HK-2 (cell line): ENCODE measurements around the gene KLHL11.
"Not testable (repeated sequence)": the region's sequence is repeated elsewhere in the genome, so short reads cannot be mapped to it uniquely, and the experiment has no call there.

ENCODE experiments used
- DNase-seq: peaks from one replicate; pipeline ENCODE4 v3.0.0-alpha.2; 2018; ENCODE audit not compliant: unreplicated experiment

Gene KLHL11

DNA sequence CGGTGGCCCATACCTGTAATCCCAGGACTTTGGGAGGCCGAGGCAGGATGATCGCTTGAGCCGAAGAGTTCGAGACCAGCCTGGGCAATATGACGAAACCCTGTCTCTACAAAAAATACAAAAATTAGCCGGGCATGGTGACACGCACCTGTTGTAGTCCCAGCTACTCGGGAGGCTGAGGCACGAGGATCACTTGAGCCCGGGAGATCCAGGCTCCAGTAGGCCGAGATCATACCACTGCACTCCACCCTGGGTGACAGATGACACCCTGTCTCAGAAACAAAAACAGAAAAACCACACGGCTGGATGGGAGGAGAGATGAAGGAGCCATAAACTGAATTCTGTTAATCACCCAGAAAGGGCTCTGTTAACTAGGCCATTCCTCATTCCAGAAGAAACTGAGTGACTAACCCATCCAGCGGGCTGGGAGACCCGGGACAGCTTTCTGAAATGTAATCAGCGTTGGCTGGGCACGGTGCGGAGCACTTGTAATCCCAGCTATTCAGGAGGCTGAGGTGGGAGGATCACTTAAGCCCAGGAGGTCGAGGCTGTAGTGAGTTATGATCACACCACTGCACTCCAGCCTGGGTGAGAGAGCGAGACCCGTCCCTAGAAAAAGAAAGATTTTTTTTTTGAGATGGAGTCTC lies 28.6 kb downstream of the KLHL11 start:
- no peak for DNase-seq

- peak; percentile 71 for DNase-seq
Observed at GRCh38 chr17:41835800-41836549, 29.2 kb downstream of the KLHL11 start, which contains the start of gene NT5C3B. Gene NT5C3B (minus strand): TSS chr17:41836232. CDS start chr17:41836193, 39 bp downstream.

- DNase-seq: no peak
Observed at GRCh38 chr17:41835214-41835799, 29.9 kb downstream of the KLHL11 start.

DNA sequence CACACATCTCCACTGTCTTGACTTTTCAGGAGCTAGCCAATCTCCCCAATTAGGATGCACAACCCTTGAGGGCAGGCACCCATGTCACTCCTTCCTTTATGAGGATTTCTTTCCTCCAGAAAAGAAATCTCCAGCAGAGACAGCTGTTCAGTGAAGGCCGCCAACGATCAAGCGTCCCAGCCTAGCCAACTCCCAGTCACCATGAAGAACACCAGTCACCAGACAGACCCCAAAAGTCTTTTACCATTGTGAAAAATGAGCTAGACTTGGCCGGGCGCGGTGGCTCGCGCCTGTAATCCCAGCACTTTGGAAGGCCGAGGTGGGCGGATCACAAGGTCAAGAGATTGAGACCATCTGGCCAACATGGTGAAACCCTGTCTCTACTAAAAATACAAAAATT lies 35.3 kb downstream of the KLHL11 start:
- DNase-seq: not testable (repeated sequence)

DNA sequence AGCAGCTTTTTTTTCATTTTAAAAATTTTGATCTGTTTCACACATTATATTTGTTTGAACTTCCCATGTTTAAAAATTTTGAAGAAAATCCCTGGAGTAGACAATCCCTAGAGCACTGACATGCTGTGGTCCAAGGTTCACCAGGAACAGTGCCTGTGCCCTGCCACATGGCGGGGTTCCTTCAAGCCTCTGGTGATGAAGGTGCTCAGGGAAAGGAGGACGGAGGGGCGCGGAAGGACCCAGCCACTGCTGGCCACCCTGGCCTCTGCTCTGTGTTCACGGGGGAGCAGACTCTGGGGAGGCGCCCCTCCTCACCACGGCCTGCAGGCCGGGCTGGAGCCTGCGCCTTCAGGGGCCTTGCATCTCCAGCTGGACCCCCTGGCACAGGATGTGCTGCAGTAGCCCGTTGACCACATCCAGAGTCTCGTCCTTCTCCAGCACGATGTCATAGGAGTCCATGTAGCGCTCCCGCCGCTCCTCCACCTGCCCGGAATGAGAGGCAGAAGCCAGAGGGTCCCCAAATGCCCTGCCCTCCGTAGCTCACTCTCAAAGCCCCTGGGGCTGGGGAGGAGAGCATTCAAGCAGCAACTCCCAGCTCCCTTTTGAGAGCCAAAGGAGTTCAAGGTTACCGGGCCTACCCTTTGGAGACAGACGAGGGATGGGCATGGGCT lies 39.9 kb downstream of the KLHL11 start:
- no peak for DNase-seq

DNA sequence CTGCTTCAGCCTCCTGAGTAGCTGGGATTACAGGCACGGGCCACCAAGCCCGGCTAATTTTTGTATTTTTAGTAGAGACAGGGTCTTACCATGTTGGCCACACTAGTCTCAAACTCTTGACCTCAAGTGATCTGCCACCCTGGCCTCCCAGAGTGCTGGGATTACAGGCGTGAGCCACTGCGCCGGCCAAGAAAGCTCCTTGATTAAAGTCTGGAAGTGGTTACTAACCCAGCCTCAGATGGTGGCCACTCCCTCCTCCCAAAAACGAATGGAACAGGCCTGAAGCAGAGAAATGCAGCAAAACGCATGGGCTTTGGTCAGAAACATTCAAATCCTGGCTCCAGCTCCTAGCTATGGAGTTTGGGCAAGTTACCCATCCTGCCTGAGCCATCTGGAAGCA lies 41.1 kb downstream of the KLHL11 start:
- no peak for DNase-seq

DNA sequence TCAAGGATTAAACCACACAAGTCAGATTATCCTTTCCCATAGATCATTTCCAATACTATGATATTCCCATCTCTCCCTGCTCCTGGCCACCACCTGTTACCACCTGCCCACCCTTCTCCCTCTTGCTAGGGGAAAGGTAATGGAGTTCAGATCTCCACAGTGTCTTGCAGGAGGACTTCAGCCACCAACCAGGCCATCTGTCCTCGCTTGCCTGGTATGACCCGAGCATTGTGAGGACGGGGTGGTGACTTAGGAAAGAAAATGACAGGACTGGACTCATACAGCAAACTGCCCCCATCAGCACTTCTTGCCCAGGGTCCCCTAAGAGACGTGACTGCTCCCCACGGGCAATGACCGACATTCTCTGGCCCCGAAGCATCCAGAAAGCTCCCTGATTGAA lies 41.6 kb downstream of the KLHL11 start:
- no peak for DNase-seq

DNA sequence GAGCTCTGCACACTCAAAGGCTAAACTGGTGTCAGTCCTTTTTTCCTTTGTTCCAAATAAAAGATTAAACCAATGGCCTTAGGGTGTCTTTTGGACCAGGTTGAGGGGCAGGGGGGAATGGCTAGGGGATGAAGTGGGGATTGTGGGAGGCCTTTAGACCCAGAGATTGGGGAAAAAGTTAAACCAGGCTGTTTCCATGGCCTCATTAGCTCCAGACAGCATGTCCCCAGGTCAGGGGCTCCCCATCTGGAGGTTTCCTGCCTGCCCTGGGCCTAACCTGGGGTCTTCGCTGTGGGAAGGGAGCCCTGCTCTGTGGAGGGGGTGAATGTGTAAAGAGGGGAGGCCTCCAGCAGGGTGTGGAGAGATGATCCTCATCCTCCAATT lies 42.1 kb downstream of the KLHL11 start:
- no peak for DNase-seq

GRCh38 chr17:41822216-41823140 lies 42.7 kb downstream of the KLHL11 start:
- DNase-seq: no peak

DNA sequence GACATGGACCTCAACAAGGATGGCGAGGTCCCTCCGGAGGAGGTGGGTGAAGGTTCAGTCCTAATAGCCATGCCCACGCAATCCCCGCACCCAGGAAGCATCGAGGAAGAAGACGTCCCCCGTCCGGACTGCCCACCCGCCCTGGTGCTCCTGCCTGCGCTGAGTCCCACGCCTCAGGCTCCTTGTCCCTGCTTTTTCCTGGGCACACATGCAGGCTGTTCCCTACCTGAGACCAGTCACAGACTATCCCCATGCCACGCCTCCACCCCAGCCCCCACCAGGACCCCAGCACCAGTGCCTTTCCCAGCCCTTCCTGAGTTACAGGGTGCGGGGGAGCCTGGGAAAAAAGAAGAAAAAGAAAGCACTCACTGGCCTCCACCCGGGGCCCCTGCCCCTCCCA lies 43.4 kb downstream of the KLHL11 start:
- DNase-seq: no peak

GRCh38 chr17:41818024-41818423 lies 47.2 kb downstream of the KLHL11 start:
- no peak for DNase-seq

GRCh38 chr17:41816637-41817320 lies 48.4 kb downstream of the KLHL11 start:
- no peak for DNase-seq

- DNase-seq: peak; percentile 58
Observed at GRCh38 chr17:41814195-41814594, 51.0 kb downstream of the KLHL11 start.

DNA sequence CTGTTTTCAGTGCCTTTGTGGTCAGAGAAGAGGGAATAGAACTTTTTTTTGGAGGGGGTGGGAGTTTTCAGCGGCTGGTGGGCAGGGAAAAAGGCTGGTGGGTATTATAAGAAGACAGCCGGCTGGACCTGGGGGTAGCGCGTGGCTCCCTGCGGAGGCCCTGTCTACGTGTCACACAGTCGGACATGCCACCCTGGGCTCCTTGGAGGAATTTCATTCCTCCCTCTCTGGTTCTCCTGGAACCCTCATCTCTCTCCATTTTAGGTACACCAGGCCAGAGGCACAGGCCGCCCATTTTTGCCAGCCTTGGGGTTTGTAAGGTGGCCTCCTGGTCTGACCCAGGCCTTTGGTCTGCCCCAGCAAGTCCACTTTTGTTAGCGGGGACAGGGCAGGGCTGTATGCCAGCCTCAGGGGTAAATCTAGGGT lies 51.5 kb downstream of the KLHL11 start:
- DNase-seq: no peak

- DNase-seq: no peak
Observed at GRCh38 chr17:41813152-41813680, 52.0 kb downstream of the KLHL11 start.

- DNase-seq: peak; percentile 82
Observed at GRCh38 chr17:41812381-41813151, 52.7 kb downstream of the KLHL11 start, which contains the start of gene FKBP10. Gene FKBP10 (plus strand): TSS chr17:41813004. CDS start chr17:41813035, 31 bp downstream.

DNA sequence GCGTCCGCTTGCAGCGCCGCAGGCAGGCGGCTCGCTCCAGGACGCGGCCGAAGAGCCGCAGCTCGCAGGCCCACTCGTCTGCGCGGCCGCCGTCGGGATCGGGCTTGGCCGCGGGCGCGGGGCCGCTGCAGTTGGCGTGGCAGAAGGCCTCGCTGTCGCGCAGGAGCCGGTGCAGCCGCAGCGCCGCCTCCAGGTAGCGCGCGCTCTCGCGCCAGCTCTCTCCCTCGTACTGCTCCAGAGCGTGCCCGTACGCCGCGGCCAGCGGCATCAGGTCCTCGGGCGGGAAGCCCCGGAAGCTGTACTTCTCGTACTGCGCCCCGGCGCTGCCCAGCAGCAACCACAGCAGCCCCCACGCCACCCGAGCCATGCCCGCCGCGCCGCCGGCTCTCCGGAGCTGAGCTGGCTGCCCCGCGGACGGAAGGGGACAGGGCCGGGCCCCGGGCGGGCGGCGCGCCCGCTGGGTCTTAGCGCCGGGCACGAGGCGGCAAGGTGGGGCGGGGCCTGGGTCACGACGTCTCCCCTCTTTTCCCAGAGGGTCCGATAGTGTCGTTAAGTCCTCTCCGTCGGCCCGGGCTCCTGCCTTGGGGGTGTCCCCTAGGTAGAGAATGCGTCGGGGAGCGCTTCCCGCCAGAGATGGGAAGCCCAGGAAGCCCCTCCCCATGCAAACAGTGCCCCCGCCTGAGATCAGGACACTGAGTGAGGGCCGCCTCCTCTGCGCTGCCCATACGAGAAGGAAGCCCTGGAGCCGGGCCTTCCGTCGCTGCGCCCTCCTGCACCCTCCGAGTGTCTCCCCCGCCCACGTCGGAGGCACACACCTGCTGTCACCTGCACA lies 53.5 kb downstream of the KLHL11 start, which contains the start of gene P3H4:
P3H4 (minus strand) TSS at position 401 of the 832 bp plus-strand sequence; CDS start at position 367, 34 bp downstream.
- peak; percentile 83 for DNase-seq
